GM21360 (cell line): ENCODE data around the gene ZDHHC14.
"Not testable (repeated sequence)": the region's sequence is repeated elsewhere in the genome, so short reads cannot be mapped to it uniquely, and the experiment has no call there.

ENCODE experiments used
- ATAC-seq: cut with Tn5 transposase; IDR thresholded peaks from one replicate; pipeline ENCODE4 v1.9.1; 2021; ENCODE audit warnings: mild to moderate bottlenecking, moderate library complexity; ENCODE audit not compliant: unreplicated experiment

The ZDHHC14 gene

DNA sequence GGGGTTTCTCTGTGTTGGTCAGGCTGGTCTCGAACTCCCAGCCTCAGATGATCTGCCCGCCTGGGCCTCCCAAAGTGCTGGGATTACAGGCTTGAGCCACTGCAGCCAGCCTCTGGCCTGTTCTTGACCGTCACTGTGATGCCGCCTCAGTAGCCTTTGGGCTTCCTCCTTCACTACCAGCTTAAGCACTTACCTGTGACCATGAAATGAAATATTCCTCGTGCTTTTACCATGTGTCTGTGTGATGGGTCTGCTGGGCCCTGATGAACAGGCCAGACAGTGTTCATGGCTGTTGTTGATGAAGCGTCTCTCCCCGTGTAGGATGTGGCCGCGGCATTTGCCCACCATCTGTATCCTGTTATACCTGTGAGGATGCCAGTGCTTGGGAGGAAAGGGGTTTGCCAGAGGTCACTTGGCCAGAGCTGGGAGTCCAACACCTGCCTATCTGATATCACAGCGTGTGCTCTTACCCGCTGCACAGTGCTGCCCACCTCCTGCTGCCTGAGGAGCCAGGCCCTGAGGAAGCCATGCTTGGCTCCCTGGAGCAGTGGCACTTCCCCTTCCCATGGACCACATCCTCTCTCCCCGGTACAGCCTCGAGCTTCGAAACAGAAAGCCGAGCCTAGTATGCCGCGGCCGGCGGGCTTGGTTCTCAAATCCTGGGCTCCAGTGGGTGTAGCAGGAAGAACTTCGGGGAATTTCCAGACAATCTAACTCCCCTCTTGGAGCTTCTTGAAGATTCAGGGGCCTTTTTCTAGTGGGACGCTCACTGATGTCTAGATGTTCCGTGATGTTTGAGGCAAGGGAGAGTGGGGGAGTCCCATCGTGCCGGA is 167.9 kb downstream of the ZDHHC14 start:
- ATAC-seq, result no peak

DNA sequence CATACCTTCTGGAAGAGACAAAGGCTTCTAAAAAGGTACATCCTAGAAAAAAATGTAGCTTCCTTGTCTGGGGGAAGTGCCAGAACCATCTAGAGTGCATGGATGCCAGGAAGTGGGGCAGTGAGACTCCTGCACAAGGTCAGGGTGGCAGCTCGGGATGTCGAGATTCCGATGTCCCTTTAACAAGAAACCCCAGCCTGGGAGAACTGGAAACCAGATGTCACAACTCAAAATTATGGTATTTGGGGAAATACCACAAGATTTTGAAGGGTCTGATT is 168.4 kb downstream of the ZDHHC14 start:
- ATAC-seq, result no peak

- no peak for ATAC-seq
Observed at GRCh38 chr6:157550114-157550989, 169.4 kb downstream of the ZDHHC14 start.

DNA sequence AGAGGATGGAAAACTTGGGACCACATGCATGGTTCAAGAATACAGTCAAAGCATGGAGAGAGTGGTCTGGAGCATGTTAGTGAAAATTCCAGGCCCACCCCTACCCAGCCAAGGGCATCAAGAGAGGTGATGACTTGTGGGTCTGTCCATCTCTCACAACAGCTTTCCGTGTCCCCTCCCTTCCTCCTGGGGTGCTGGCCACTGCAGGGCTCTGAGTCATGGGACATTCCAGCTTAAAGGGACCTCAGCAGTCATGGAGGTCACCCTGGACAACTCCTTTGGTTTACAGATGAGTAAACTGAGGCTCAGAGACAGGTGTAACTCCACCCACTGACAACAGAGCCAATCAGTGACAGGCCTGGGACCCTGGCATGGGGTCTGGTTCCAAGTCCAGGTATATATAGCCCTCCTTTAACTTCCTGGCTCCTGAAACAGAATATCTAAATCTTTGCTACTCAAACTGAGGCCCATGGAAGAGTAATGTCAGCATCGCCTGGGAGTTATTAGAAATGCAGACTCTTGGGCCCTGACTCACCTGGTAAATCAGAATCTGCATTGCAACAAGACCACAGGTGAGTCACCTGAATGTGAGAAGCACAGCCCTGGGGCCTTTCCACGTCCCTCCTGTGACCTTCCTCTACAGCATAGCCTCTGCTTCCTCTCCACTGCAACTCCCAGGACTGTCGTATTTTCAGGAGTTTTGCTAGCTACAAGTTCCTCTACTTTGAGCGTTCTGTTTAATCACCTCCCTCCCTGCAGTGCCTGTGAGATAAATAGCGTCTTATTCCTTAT is 170.2 kb downstream of the ZDHHC14 start:
- no peak for ATAC-seq

GRCh38 chr6:157552081-157552747 is 171.2 kb downstream of the ZDHHC14 start:
- ATAC-seq, result no peak

DNA sequence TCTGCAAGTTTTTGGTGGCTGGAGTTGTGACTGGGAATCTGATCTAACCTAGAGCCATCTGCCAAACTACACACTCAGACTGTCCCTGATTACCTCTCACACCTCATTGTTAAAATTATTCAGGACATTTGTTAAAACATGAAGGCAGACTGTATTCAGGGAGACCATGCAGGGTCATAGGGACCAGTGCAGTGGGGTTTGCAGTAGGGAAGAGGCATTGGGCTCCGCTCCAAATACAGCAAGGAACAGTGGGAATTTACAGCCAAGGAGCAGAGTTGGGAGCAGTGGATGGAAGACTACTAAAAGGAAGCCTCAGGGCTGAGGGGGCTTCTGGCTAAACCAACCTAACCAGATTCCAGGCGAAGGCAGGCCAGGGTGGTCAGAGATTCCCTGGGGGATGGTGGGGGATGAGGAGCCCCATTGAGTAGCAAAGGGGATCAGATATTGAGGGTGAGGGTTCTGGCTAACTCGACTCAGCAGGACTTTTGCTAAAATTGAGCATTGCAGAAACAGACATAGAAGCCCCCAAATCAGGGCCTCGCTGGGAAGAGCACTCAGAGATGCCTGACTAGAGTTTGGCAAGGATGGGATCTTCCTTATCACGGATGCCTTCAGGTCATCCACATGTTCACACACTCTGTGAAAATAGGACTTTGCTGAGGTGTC is 172.0 kb downstream of the ZDHHC14 start:
- ATAC-seq, result no peak

GRCh38 chr6:157554747-157555146 is 173.8 kb downstream of the ZDHHC14 start:
- no peak for ATAC-seq

- no peak for ATAC-seq
Observed at GRCh38 chr6:157555455-157556143, 174.6 kb downstream of the ZDHHC14 start.

GRCh38 chr6:157556144-157556645 is 175.2 kb downstream of the ZDHHC14 start:
- no peak for ATAC-seq

DNA sequence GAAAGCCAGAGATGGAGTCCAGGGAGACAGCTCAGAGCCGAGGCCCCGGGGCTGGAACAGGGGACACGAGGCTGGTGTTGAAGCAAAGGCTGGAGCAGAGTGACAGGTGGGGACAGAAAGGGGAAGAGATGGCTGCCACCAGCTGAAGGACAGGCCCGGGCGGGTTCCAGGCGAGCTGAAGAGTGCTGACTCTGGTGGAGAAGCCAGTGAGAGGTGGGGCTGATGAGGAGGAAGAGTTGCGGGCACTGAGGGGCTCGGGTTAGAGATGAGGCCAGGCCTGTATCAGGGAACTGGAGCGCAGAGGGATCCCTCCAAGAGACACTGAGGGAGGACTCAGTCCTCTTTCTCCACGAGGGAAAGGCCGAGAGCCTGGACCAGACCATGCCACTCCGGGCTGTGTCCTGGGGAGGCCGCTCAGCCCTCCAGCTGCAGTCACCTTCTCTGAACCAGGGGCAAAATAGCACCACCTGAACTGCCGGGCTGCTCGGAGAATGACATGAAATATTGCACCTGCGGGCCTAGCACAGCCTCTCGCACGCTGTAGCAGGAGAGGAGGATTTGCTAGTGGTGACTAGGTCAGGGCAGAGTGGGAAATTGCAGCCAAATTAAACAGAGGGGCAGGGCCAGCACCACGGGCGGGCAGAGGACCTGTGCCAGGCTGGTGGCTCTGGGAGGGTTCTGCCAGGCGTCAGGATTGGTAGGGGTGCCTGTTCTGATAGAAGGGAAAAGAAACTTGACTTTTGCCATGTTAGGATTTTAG is 175.9 kb downstream of the ZDHHC14 start:
- no peak for ATAC-seq

- peak; percentile 37 for ATAC-seq
Observed at GRCh38 chr6:157557559-157557958, 176.6 kb downstream of the ZDHHC14 start.

- ATAC-seq, result no peak
Observed at GRCh38 chr6:157558049-157558448, 177.1 kb downstream of the ZDHHC14 start.

DNA sequence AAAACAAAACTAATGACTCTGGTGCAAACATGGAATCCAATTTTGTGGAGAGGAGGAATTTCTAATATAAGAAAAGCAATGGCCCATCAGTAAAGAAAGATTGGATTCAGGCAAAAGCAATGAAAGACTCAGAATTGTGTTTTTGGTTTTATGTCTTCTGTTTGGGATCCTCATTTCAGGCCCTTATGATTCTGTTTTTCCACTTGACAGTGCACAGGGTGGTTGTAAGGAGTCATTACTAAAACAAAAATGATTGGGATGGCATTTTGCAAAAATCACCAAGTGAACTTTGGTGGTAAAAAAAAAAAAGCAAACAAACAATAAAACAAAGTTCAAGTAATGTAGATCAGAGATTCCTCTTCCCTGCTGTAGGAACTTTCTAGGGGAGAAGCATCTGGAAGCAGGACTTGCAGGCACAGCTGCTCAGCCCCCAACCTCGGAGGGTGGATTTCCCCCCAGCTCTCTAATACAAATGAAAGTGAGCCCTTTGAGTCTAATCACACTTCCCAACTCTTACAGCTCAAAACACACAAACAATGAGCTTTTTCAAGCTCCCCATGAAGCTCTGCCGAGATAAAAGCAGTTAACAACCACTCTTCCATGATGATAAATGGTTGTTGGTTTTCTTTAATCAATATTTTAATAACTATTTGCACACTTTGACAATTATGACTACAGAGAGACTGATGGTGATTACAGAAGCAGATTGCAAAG is 177.7 kb downstream of the ZDHHC14 start:
- no peak for ATAC-seq

DNA sequence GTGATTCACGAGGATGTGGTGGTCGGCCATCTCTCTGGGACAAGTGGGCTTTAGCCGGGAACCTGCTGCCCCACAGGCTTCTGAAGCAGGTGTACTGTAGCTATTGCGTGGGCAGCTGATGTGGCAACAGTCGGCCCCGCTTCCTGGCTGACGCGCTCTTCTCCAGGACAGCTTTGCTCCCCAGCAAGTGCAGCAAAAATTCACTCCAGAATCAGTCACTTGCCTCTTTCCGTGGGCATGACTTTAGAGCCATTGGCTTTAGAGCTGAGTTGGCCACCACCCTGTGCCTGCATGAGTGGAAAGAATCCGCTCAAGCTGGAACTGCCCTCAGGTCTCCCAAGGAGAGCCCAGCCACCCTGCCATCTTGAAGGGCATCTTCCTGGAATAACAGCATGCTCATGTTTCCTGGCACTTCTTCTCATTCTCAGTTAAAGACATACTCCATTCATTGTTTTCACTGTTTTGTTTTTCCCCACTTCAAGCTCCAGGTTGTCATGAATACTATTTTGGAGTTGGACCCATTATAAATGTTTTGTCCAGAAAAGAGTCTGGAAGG is 178.3 kb downstream of the ZDHHC14 start:
- ATAC-seq, result no peak

DNA sequence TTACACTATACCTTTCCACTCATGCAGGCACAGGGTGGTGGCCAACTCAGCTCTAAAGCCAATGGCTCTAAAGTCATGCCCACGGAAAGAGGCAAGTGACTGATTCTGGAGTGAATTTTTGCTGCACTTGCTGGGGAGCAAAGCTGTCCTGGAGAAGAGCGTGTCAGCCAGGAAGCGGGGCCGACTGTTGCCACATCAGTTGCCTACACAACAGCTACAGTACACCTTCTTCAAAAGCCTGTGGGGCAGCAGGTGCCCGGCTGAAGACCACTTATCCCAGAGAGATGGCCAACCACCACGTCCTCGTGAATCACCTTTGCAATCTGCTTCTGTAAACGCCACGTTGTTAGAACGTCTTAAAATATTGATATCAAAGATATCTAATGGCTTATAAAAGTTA is 179.1 kb downstream of the ZDHHC14 start:
- ATAC-seq, result not testable (repeated sequence)

DNA sequence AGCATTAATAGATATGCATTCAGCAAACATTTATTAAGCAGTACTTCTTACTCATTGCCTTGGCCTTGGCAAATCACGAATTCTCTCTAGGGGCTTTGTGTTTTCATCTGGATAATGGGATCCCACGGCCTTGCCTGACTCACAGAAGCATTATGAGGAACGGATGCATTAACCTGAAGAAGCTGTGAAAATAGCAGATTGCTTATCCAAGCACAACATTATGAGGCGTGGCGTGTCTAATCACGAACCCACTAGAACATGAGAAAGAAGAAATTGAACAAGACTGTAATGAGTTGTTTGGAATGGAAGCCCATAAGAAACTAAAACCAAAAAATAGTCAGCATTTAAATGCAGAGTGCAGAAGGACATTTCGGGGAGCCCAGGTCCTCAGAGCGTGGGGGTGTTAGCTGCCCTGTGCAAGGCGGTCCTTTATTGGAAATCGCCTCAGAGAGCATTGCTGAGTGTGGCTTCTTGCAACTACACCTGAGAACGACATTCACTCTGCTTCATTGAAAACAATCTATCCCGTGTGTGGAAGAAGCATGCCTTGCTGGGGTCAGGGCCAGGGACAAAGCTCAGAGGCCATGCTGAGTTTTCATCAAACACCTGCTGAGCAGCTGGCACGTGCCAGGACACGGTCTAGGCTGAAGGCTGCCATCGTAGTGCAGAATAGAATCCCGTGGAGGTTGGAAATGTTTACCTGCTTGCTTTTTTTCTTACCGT is 179.9 kb downstream of the ZDHHC14 start:
- no peak for ATAC-seq

- peak; percentile 26 for ATAC-seq
Observed at GRCh38 chr6:157561414-157561790, 180.4 kb downstream of the ZDHHC14 start.
